ENCODE data around the gene VAV3.
A peak's percentile ranks its signal among the peaks of the same experiment; 100 is the strongest.
"Not testable (repeated sequence)": the region's sequence is repeated elsewhere in the genome, so short reads cannot be mapped to it uniquely, and the experiment has no call there.

Gene VAV3, protein sequence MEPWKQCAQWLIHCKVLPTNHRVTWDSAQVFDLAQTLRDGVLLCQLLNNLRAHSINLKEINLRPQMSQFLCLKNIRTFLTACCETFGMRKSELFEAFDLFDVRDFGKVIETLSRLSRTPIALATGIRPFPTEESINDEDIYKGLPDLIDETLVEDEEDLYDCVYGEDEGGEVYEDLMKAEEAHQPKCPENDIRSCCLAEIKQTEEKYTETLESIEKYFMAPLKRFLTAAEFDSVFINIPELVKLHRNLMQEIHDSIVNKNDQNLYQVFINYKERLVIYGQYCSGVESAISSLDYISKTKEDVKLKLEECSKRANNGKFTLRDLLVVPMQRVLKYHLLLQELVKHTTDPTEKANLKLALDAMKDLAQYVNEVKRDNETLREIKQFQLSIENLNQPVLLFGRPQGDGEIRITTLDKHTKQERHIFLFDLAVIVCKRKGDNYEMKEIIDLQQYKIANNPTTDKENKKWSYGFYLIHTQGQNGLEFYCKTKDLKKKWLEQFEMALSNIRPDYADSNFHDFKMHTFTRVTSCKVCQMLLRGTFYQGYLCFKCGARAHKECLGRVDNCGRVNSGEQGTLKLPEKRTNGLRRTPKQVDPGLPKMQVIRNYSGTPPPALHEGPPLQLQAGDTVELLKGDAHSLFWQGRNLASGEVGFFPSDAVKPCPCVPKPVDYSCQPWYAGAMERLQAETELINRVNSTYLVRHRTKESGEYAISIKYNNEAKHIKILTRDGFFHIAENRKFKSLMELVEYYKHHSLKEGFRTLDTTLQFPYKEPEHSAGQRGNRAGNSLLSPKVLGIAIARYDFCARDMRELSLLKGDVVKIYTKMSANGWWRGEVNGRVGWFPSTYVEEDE

DNA sequence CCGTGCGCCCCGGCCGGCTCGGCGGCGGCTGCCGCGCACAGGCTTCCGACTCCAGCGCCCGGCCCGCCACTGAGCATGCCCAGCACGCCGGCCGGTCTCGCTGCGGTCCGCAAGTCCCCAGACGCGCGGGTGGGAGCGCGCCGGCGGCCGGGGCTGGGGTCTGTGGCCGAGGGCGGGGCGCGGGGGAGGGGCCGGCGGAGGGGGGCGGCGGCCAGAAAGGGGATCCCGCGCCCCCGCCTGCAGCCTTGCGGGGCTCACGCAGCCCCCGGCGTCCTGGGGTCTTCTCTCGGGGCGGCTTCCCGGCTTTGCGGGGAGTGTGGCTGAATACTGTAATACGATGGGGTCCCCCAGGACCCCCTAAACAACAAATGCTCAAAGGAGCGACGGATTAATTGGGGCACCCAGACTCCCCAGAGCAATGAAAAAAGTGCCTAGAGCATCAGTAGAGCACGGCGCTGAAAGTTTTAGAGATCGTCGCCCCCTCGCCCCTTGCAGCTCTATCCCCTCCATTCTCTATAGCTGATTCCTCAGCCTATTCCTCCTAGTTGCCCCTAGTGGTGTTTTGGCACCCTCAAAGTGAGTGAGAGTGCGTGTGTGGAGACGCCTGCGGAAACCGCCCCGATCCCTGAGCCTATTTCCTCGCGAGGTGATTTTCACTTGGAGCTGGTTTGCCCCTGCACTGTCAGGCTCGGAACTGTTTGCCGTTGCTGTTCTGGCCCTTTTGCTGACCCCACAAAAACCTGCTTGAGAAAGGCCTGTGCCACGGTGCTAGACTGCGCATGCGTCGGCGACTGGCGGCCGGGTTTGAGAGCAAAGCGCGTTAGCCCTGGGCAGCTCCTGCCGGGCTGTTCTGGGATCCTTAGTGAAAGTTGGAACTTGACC, at the start of gene VAV3:
Gene VAV3, minus strand, starts transcription at position 71 of the 882 bp plus-strand sequence. CDS start 311 bp downstream, outside the sequence.
- DNase-seq, result peak; percentile 88

GRCh38 chr1:108012553-108012952, 47.6 kb upstream of the VAV3 start:
- no peak for DNase-seq

- DNase-seq, result no peak
Measured at GRCh38 chr1:108011295-108011694, 46.3 kb upstream of the VAV3 start.

- DNase-seq, result no peak
Measured at GRCh38 chr1:108010581-108010980, 45.6 kb upstream of the VAV3 start.

- DNase-seq, result no peak
Measured at GRCh38 chr1:108009603-108010195, 44.7 kb upstream of the VAV3 start.

- no peak for DNase-seq
Measured at GRCh38 chr1:108007531-108007930, 42.6 kb upstream of the VAV3 start.

DNA sequence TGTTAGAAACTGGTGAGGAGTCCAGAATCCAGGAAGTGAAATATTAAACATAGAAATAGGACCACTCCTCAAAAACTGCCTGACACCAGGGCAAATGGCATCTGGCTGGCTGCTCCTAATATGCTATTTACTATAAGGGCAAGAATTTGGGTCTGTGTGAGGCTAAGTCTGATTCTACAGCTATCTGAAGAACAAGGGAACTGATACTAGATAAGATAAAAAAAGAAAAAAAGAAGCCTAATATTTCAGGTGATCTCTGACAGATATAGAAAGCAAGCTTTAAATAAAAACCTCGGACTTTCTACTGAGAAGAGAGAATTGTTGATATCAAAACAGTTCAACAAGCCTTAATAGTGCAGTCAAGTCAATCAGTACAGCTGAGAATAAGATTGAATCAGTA, 42.1 kb upstream of the VAV3 start:
- no peak for DNase-seq

DNA sequence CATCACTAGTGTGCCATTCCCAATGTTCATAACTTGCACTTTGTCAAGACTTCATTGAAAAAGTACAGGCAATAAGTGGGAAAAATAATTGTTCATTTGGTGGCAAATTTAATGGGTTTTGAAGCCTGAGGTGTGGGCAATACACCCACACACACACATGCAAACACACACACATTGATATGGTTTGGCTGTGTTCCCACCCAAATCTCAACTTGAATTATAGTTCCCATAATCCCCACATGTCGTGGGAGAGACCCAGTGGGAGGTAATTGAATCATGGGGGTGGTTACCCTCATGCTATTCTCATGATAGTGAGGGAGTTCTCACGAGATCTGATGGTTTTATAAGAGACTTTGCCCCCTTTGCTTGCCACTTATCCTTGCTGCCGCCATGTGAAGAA, 39.9 kb upstream of the VAV3 start:
- DNase-seq, result not testable (repeated sequence)

GRCh38 chr1:108000620-108001111, 35.7 kb upstream of the VAV3 start:
- no peak for DNase-seq

DNA sequence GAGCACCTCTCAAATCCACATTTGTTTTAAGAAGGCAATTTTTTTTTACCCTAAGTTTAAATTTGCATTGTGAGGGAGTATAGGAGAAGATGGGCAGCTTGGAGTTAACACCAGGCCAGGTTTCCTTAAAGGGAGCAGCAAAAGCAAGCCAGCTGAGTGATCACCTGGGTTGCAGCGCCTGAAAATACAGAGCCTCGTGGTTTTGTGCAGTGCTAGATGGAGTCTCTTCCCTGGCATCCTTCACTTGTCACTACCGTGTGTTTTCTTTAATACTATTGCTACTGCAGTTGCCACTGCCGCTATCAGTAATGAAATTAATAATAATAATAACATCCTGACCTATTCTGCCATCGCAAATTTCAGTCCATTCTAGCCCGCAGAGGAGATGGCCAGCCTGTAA, 35.2 kb upstream of the VAV3 start:
- no peak for DNase-seq

- no peak for DNase-seq
Measured at GRCh38 chr1:107997866-107998265, 32.9 kb upstream of the VAV3 start.

DNA sequence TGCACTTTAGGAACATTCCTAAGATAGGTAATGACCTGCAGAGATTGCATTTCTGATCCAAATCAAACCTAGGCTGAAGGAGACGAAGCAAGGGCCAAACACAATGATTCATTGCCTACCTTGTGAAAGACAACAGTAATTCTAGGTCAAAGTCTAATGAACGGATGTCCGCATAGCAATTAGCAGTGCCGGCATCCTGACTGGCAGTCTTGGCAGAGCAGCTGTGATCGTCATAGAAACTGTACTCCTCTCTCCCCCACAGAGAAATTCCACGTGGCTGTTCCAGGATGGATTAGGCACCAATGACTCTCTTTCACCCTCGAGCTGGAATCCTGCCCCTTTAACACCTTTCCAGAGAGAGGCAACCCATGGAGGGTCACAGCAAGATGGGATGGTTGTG, 28.9 kb upstream of the VAV3 start:
- no peak for DNase-seq

DNA sequence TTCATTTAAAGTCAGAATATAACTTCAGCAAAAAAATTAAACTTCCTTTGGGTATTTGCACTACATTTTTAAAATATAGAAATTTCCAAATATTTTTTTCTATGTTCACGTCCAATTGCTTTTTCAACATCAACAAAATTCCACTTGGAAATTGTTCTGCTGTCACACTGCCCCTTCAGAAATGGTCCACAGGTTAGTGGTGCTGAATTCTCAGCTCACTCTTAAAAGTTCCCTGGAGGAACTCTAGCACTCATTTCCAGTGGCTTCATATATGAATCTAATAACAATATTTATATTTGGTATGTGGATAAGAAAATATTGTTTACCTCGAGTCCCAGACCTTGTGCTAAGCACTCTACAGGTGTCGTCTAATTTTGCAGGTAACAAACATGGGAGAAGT, 27.4 kb upstream of the VAV3 start:
- DNase-seq, result no peak

GRCh38 chr1:107991371-107992066, 26.5 kb upstream of the VAV3 start:
- DNase-seq, result no peak

- no peak for DNase-seq
Measured at GRCh38 chr1:107990606-107991005, 25.6 kb upstream of the VAV3 start.

DNA sequence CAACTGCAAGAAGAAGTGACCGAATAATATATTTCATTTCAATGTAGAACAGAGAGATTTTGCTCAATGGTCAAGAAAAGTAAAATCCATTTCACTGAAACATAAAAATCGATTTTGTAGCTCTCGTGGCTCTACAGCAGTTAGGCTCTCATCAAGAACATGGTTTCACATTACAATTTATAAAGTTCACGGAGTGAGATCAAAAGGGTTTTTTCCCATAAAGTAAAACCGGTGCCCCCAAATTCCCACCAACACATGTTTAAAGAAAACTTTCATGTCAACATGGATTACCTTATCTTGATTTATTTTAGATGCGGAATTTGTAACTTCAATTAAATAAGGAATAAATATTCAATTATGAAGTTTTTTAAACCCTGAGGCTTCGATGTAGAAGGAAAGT, 16.3 kb upstream of the VAV3 start:
- no peak for DNase-seq

- no peak for DNase-seq
Measured at GRCh38 chr1:107979926-107980325, 14.9 kb upstream of the VAV3 start.

- no peak for DNase-seq
Measured at GRCh38 chr1:107979088-107979487, 14.1 kb upstream of the VAV3 start.

GRCh38 chr1:107976836-107977235, 11.9 kb upstream of the VAV3 start:
- DNase-seq, result no peak

DNA sequence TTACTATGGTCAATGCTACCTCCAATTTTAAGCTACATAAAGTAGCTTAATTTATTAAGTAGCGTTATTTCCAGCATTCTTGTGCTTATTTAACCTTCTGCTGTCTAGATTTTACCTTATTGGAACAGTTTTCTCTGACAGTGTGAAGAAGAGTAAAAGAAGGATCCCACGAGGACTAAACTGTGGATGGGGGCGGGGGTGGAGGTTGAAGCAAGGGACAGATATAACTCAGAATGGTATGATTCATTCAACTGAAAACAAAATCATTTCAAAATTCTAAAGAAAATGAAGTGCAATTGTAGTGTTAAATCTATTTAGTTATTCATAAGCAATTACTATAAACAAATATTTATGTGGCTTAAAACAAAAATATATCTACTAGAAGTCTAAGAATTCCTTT, 11.5 kb upstream of the VAV3 start:
- DNase-seq, result no peak

DNA sequence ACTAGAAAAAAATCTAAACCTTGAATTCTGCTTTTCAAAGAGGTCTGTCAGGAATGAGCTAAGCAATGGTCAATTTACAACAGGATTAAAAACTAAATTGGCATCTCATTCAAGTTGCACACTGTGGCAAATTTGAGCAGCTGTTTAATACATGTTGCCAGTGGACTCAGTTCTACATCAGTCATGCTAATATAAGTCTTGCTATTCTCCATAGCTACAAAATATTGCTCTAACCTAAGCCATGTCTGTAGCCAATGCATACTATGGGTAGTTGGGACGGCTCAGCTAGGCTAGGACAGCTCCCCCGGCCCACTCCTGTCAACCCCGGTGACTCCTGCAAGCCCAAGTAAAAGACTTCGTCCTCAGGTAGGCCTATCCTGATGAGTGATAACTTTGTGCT, 10.9 kb upstream of the VAV3 start:
- no peak for DNase-seq

- no peak for DNase-seq
Measured at GRCh38 chr1:107974090-107974489, 9.1 kb upstream of the VAV3 start.
